IPS-NIHi7 (cell line): ENCODE measurements around the gene SOX15.
"Not testable (repeated sequence)": the region's sequence is repeated elsewhere in the genome, so short reads cannot be mapped to it uniquely, and the experiment has no call there.

Experiments used
- DNase-seq: peaks from one replicate; pipeline ENCODE4 v3.0.0; 2012; ENCODE audit warnings: mixed read lengths; ENCODE audit errors: extremely low spot score

Gene SOX15

DNA sequence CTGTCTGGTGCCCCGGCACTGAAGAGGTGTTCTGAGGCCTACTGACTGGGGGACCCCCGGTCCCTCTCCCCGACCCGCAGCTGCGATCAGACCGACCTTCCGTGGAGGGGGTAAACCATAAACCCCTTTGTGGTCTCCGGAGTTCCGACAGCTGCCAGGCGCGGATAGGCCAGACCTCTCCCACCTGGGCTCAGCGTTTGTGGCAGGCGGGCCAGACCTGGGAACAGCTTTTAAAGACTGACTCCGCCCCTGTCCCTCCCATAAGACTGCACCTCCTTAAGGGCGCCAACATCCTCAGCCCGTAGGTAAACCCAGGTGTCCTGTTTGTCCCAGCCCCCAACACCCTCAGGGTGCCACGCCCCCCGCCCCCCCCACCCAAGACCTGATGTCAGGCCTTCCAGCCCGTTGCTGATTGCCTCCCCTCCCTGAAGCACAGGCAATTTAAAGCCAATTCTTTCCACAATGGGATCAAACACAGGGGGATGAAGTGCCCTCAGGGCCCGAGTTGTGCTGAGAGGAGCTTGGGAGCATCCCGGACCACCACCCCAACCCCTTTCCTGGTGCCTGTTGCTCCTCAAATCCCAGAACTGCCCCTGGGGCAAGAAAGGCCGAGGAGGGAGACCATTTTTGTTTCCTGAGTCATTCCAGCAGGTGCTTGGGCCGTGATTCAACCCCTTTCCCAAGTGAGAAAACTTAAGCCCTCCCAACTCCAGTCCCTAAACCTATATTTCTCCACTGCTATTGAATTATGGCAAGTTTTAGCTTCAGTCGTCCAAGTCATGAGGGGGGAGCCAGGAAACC is at the start of gene SOX15:
Gene SOX15 (minus strand): TSS at position 204 of the 801 bp plus-strand sequence. CDS start 418 bp downstream, outside the sequence.
- peak; percentile 73 for DNase-seq

DNA sequence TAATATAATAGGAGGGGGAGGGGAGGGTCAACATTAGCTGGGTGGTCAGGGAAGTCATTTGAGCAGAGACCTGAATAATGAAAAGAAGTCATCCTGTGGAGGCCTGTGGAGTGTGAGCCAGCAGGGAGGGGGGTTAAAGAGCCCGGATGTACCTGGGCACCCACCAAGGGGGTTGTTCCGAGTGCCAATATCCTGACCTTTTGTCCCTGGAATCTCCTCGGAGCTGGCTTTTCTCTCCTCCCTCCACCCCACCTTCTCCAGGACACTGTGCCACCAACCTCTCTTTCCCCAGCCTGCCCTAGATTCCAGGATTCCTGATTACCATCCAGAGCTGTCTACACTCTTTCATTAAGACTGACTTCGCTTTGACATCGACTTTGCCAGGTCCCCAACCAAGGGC is 46.3 kb upstream of the SOX15 start:
- peak; percentile 11 for DNase-seq

DNA sequence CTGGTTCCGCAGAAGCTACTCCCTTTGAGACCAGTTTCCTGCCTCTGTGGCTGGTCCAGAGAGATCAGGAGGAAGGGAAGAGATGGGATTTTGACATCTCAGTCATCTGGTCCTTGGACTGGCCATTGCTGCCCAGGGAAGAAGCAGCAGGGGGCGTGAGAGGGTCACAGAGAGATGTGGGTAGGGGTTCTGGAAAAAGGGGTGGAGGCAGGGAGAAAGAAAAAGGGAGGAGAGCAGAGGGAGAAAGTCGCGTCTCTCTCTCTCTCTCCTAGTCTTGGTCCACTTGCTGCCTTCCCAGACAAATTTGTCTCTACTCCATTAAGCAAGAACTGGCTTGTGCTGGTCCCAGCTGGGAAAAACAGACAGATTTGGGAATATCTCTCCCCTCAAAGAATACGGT is 44.5 kb upstream of the SOX15 start:
- peak; percentile 85 for DNase-seq

DNA sequence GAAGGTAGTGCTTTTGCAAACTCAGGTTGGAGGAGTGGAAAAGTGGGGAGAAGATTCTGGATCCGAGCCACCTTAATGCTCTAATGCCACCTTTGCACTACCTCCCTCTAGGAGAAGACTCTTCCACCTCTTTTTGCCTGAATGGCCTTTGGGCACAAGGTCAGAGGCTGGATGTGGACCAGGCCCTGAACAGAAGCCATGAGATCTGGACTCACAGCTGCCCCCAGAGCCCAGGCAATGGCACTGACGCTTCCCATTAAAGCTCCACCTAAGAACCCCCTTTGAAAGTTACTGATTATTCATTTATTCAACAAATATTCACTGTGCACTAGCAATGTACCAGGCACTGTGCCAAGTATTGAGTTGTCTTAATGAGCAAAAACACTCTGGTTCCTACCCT is 43.2 kb upstream of the SOX15 start:
- DNase-seq: no peak

GRCh38 chr17:7632492-7632894 is 42.6 kb upstream of the SOX15 start:
- peak; percentile 76 for DNase-seq

DNA sequence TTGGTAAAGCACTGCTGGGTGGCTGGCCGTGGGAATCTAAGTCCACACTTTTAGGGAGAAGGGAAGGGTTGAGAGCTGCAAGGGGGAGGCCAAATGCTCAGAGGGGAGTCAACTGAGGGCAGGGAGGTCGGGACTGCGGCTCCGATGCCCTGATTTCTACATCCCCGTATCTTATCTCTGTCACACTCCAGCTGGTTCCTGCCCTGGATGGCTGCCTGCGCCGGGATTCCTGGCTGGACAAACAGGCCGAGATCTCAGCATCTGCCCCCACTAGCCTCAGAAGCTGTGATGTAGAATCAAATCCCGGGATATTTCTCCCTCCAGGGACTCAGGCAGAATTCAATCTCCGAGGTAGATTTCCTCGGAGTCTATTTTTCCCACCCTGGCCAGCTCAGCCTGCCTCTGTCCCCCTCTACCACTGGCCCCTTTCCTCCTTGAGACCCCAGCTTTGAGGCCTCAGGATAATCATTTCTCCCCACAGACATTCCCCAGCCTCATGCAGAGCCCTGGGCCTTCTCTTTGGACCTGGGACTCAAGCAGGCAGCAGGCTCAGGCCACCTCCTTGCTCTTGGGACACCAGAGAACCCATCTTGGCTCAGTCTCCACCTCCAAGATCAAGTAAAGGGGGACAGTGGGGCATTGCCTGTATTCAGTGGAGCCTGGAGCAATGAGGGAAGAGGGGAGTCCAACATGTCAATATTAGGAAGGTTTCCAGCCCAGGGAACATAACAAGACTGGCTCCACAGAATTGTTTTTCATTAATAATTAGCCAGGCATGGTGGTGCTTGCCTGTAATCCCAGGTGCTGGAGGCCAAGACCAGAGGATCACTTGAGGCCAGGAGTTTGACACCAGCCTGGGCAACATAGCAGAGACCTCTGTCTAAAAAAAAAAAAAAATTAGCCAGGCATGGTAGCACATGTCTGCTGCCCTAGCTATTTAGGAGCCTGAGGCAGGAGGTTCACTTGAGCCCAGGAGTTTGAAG is 41.8 kb upstream of the SOX15 start:
- no peak for DNase-seq

DNA sequence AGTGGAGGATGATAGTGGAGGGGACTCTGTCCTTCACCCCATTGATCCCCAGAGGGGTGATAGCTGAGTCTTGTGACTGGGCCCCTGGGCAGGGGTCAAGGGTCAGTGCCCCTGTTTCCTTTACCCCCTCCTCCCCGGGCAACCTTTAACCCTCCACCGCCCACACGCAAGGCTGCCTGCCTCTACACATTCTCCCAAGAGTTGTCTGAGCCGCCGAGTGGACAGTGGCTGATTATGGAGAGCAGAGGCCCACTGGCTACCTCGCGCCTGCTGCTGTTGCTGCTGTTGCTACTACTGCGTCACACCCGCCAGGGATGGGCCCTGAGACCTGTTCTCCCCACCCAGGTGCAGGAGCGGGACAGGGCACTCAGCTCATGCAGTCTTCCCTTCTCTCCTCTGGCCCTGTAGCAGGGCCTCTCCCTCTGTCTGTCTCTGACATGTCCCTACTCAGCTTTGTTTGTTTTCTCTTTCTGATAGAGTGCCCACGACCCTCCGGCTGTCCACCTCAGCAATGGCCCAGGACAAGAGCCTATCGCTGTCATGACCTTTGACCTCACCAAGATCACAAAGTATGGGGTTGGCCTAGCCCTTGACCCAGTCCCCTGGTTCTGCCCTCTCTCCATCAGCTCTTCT is 40.2 kb upstream of the SOX15 start, which contains the start of gene SHBG:
Gene SHBG (plus strand): TSS at position 197 of the 633 bp plus-strand sequence. CDS start 38 bp downstream, at position 235.
- DNase-seq: no peak

DNA sequence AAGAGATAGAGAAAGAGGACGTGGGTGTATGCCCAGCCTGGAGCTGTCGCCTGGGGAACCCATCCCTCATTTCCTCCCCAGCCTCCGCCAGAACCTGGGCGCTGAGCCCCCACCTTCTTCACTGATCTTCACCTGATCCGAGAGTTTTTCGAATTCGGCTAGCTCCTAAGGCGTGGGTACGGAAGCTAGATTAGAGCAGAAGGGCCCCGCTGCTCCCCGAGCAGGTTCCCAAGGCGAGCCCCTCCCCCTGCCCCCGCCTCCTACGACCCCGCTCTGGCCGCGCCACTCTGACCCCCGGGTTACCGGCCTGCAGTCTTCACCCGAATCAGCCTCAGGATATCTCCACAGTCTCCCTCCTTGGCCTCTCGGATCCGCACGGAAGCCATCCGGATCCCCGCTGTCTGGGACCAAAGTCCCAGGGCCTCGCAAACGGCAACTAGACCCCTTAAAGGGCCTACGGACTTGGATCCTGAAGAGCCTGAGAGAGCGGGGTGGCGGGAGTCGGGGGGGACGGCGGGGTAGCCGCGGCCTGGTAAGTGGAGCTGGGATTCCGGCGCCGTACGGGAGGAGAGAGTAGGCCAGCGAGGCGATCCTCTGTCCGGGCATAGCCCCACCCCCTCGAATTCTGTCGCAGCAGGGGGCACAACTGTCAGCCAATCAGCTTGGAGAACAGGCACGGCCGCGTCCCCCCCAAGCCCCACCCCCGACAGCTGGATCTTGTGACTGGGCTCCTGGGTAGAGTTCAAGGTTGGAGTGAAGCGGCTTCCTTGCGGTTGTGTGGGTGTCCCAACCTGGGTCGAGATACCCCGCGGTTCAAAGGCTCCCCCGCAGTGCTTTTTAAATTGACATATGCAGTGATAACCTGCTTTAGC is 37.6 kb upstream of the SOX15 start, which contains the start of gene SAT2:
Gene SAT2 (minus strand): TSS at position 572 of the 872 bp plus-strand sequence. CDS start 186 bp downstream, at position 386.
- peak; percentile 98 for DNase-seq

DNA sequence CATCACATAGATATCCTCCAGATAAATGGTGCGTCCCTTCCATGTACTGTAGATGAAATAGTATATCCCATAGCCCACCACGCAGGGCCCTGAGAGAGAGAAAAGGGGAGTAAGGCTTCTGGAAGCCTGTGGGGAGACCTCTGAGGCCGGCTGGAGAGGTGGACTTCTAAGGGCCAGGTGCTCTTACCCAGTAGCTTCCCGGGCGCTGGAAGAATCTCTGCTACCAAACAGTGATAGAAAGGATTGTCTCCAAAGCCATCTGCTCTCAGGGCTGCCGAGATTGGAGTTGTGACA is 37.0 kb upstream of the SOX15 start:
- DNase-seq: no peak

- no peak for DNase-seq
Observed at GRCh38 chr17:7626307-7626706, 36.4 kb upstream of the SOX15 start.

DNA sequence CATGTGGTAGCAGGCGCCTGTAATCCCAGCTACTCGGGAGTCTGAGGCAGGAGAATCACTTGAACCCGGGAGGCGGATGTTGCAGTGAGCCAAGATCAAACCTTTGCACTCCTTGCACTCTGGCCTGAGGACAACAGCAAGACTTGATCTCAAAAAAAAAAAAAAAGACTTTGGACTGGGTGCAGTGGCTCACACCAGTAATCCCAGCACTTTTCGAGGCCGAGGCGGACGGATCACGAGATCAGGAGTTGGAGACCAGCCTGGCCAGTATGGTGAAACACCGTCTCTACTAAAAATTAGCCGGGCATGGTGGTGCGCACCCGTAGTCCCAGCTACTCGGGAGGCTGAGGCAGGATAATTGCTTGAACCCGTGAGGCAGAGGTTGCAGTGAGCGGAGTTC is 35.9 kb upstream of the SOX15 start:
- not testable (repeated sequence) for DNase-seq

- DNase-seq: no peak
Observed at GRCh38 chr17:7623661-7624060, 33.8 kb upstream of the SOX15 start.

DNA sequence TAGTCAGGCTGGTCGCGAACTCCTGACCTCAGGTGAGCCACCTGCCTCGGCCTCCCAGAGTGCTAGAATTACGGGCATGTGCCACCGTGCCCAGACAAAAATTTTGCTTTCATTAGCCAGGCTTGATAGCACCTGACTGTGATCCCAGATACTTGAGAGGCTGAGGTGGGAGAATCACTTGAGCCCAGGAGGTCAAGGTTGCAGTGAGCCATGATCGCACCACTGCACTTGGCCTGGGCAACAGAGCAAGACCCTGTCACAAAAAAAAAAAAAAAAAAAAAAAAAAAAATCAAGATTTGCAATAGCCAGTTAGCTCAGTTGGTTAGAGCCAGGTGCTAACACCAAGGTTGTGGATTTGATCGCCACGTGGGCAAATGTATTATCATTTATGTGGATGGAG is 30.9 kb upstream of the SOX15 start:
- no peak for DNase-seq

DNA sequence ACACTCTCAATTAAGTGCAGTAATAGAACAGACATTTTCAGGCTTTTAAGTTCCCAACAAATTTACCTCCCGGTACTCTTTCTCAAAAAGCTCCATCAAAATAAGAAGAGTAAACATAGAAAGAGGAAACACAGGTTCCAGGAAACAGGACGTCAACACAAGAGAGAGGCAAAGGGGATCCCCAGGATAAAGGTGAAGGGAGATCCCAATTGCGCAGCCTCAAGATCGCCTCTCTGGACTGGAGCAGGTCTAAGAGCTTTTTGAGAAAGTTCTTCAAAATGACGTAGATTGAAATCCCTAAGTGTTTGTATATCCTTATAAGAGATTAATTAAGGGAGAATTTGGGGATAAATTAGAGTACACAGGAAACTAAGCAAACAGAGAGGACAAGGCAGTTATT is 28.7 kb upstream of the SOX15 start:
- DNase-seq: no peak

GRCh38 chr17:7615265-7615747 is 25.4 kb upstream of the SOX15 start:
- no peak for DNase-seq

GRCh38 chr17:7614425-7615264 is 24.8 kb upstream of the SOX15 start, which contains the start of gene FXR2:
Gene FXR2 (minus strand): TSS chr17:7614897. CDS start chr17:7614532, 365 bp downstream.
- DNase-seq: peak; percentile 98

GRCh38 chr17:7613769-7614424 is 24.0 kb upstream of the SOX15 start:
- no peak for DNase-seq

DNA sequence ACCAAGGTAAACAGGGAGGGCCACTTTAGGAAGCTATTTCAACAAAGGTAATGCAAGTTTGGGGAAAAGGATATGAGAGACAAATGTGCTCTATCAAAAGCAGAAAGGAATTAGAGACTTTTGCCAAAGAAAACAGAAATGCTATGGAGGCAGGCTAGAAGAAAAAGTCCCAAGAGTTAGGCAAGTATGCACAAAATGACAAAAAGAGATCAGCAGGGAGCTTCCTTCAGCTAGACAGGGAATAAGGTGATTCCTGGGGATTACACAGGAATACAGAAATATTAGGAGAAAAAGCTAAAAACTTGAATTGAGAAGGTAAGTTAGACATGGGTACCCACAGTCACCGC is 22.4 kb upstream of the SOX15 start:
- no peak for DNase-seq

DNA sequence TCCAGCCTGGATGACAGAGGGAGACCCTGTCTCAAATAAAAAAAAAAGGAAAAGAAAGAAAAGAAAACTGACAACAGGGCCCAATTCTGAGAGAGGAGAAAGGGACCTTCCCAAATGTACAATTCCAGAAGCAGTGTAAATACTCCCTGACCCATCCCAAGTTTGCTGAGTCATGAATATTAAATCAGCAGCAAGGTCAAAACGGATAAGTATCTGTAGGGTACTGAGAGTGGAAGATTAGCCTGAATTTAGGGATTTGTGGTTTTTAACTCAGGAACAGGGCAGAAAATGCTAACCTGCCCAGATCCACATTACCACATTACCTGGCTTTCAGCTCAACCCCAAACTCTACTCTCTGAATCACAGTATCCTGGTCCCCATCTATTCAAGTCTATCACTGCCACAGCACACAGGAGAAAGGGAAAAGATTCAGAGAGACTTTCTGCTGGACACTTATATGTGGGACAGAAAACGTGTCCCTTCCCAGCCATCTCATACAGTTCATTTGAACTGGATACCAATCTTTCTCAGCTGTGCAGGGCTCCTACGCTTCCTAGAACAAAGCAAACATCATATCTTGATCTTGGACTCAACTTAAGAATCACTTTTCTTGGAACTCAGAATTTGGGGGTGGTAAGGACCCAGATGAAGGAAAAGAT is 21.9 kb upstream of the SOX15 start:
- no peak for DNase-seq
